NCI-H1105 treated with DMSO at 0.1 percent for 48 hours (cell line): ENCODE data around the gene GPR132.
A peak's percentile ranks its signal among the peaks of the same experiment; 100 is the strongest.
"Not testable (repeated sequence)": the region's sequence is repeated elsewhere in the genome, so short reads cannot be mapped to it uniquely, and the experiment has no call there.

ENCODE experiments used
- DNase-seq: peaks from one replicate; lab custom pipeline; 2025; lab: John Stamatoyannopoulos, UW

The GPR132 gene

DNA sequence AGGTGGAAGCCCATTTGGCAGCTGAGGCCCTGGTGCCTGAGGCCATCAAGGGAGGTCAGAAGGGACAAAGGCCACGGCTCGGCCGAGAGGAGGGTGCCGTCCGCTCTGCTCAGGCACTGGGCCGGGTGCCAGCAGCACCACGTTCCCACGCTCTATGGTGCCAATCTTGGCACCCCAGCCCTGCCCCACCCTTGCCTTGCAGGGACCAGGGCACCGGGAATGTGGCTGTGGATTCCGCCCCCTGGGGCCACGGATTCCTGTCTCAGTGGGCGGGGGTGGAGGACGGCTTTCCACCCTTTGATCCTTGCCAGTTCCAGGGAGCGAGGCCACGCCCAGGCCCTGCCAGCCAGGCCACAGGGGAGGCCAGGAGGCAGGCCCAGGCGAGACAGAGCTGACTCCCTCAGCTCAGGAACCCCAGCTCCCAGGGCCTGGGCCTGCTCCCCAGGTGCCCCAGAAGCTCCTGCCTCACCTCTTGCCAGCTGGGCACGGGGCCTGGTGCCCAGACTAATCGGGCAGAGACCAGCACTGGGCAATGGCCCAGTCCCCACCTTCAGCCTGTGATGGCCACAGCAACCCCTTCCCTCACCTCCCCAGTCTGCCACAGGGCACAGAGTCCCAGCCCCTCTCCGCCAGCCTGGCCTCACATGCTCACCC, 26.4 kb upstream of the GPR132 start:
- peak; percentile 72 for DNase-seq

DNA sequence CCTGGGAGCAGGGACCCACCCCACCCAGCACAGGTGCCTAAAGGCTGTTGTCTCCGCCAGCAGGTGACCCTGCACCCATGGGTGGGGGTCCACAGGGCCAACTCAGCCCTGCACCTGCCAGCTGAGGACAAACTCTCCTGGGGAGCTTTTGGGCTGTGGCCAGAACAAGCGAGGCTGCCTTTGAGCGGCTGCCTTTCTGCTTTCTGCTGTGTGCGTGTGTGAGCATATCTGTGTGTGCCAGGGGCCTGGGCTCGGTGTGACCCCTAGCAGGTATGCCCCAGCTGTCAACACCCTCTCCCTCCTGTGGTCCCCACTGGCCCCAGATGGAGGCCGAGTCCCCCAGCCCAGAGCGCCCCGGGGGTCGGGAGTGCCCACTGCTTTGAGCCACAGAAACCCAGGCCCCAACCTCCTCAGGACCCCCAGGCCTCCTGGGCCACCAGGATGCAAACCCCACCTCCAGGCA, 25.9 kb upstream of the GPR132 start:
- DNase-seq: peak; percentile 75

DNA sequence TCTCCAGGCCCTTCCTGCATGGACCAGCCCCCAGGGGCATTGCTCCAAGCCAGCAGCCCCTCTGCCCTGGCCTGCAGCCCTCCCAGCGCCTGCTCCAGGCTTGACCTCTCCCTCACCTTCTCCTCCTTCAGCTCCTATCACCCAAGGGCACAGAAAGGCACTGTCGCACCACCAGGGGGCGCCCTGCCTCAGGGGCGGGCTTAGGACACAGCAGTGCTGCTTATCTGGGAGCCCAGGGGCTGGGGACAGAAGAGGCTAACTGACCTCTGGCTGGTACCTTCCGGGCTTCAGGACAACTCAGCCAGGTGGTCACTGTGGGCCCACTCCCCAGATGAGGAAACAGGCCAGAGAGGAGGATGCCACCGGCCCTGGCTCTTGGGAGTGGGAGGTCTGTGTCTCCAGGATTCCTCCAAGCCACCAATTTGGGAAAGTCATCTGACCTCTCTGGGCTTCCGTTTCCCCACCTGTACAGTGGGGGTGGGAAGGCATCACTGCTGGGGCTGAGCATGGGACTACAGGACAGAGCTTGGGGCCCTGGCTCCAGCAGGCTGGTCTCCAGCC, 25.3 kb upstream of the GPR132 start:
- peak; percentile 76 for DNase-seq

GRCh38 chr14:105089746-105090492, 24.7 kb upstream of the GPR132 start:
- DNase-seq: no peak

DNA sequence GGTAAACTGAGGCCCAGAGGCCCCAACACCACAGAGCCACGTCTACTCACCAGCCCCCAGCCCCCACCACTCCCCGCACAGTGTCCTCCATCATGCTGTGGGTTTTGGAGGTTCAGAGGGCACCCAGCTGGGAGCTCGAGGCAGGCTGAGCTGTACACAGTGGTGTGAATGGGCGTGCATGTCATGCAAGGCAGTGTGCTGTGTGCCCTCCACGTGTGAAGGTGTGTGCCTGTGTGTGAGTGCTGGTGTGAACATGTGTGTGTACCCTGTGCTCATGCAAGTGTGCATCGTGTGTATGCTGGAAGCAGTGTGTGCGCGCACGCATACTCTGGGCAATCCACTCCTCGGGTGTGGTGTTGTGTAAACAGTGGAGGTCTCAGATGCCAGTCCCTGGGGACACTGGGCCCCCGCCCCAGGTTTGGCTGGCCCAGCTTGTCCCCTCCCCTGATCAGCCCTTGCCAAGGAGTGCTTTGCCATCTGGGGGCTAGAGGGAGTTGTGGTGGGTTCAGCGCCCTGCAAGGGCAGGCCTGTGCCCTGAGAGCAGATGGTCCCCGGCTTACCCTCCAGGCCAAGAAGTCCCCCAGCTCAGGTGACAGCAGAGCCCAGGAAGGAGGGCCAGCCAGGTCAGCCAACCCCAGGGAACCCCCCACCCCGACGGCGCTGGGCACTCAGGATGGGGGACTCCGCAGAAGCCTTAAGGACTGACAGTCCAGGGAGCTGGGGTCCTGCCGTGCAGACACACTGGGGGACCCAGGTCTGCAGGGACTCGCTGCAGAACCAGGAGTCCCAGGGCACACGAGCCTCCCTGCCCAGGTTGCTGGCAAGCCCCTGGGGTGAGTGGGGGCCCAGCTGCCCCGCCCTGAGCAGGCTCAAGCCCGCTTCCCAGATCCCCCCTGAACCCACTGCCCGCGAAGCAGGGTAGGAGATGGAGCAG, 23.8 kb upstream of the GPR132 start:
- DNase-seq: no peak

GRCh38 chr14:105087963-105088811, 23.0 kb upstream of the GPR132 start:
- no peak for DNase-seq

- peak; percentile 53 for DNase-seq
Observed at GRCh38 chr14:105087308-105087962, 22.2 kb upstream of the GPR132 start.

DNA sequence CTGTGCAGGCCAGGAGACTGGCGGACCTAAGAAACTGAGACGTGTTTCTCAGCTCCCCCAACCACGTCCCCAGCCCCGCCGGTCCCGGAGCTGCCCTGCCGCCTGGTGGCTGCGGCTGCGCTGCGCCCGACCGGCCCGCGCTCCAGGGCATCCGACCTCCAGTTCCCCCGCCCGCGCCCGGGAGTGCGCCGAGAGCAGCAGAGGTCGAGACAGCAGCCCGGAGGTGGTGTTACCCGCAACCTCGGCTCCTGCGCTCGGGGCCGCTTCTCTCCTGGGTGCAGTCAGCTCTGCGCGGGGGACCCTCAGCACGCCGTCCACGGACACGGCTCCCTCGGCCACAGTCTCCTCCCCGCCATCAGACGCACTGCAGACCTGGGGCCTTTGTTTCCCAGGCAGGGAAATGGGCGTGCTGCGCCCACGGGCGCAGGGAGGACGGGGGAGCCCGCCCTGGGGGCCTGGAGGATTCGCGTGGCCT, 21.6 kb upstream of the GPR132 start:
- peak; percentile 59 for DNase-seq

- no peak for DNase-seq
Observed at GRCh38 chr14:105085766-105086165, 20.5 kb upstream of the GPR132 start.

- DNase-seq: no peak
Observed at GRCh38 chr14:105084741-105085571, 19.7 kb upstream of the GPR132 start.

DNA sequence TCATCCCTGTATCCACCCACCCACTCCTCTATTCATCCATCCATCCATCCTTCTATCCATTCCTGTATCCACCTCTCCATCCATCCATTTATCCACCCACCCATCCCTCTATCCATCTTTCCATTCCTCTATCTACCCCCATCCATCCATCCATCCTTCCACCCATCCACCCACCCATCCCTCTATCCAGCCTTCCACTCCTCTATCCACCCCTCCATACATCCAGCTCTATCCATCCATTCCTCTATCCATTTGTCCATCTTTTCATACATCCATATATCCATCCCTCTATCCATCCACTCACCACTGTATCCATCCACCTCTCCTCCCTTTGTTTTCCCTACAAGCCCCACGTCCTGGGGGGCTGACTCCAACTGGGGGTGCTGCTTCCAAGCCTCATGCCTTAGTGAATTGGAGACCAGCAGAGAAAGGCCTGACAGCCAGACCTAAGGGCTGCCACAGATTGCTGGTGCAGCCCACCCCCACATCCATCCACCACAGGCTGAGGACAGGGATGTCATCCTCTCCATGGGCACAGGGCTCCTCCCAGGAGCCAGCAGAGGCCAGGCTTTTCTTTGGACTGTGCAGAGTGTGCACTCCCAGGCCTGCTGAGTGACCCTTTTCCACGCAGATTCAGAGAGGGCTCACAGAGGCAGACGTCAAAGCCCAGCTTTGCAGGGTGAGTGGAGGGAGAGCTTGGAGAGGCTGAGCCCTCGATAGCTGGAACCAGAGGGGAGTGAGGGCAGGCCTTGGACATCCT, 18.9 kb upstream of the GPR132 start:
- DNase-seq: no peak

- DNase-seq: no peak
Observed at GRCh38 chr14:105082703-105083102, 17.5 kb upstream of the GPR132 start.

GRCh38 chr14:105081473-105081872, 16.2 kb upstream of the GPR132 start:
- DNase-seq: not testable (repeated sequence)

GRCh38 chr14:105080161-105080560, 14.9 kb upstream of the GPR132 start:
- no peak for DNase-seq

- DNase-seq: no peak
Observed at GRCh38 chr14:105078294-105078693, 13.1 kb upstream of the GPR132 start.

DNA sequence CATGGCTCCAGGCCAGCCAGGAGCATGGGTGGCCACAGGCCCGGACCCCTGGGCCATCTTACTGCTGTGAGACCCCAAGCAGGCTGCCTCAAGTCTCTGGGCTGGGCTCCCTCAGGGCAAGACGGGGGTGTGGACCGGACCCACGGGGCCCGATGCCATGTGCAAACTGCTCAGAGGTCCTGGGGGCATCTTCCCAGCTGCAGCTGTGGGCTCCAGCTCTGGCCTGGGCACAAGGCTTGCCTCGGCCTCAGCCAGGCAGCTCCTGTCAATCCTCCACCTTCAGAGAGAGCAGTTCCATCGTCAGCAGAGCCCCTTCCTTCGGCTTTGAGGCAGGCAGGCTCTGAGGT, 12.4 kb upstream of the GPR132 start:
- no peak for DNase-seq

- DNase-seq: no peak
Observed at GRCh38 chr14:105076805-105077648, 11.8 kb upstream of the GPR132 start.

- DNase-seq: no peak
Observed at GRCh38 chr14:105076296-105076804, 11.1 kb upstream of the GPR132 start.
